Endothelial cell of umbilical vein (primary cell): ENCODE measurements around the gene RTBDN. TPM values are rescaled to one million over a fixed set of nuclear protein-coding genes. Genes with fewer than 3 reads are reported as not detected.
A peak's percentile ranks its signal among the peaks of the same experiment; 100 is the strongest.

Experiments
- BruUV-seq: library from RNA; stranded (reverse); fragments of 400-500 nt; replicated peaks from 2 replicates; lab custom pipeline; 2021; lab: Mats Ljungman, UMichigan
- CTCF ChIA-PET: fragments of 300-600, 350-600 bp; sonication (Branson Sonifier 250); formaldehyde crosslinking; loops from one replicate; lab custom pipeline; 2021; ENCODE audit warnings: antibody characterized with exemption, inconsistent platforms; lab: Charles Lee
- POLR2A ChIA-PET: fragments of 300-600, 350-600 bp; sonication (Branson Sonifier 250); formaldehyde crosslinking; loops from one replicate; lab custom pipeline; 2021; ENCODE audit warnings: antibody characterized with exemption, inconsistent platforms; lab: Charles Lee
- DNase-seq: peaks from one replicate; pipeline ENCODE4 v3.0.0-alpha.2; 2011; ENCODE audit warnings: low read depth, low spot score
- FAIRE-seq: peaks from 2 replicates; lab custom pipeline; 2011; peaks lifted over from hg19 to GRCh38; lab: Jason Lieb, UNC
- H2AFZ ChIP-seq: 2 replicates; pipeline ENCODE4 v1.6.0; 2012; ENCODE audit warnings: low read depth, low read length, control low read depth, inconsistent platforms
- H3K27ac ChIP-seq: 2 replicates; pipeline ENCODE4 v1.5.1; 2011; ENCODE audit warnings: low read depth, mild to moderate bottlenecking, control low read depth, low read length, moderate library complexity; ENCODE audit not compliant: insufficient read depth
- H3K27me3 ChIP-seq, 2 experiments: 2 replicates each; pipeline versions ENCODE4 v1.6.0 to v1.6.1; 2011; ENCODE audit warnings: low read length in 2 of 2, mixed read lengths in 1 of 2; ENCODE audit not compliant: control insufficient read depth in 2 of 2, insufficient read depth in 2 of 2
- H3K36me3 ChIP-seq, 2 experiments: 2 replicates in 1 of 2; 3 replicates in 1 of 2; pipeline ENCODE4 v1.5.1; 2011; ENCODE audit warnings: low read length in 2 of 2, mild to moderate bottlenecking in 1 of 2, moderate library complexity in 1 of 2; ENCODE audit not compliant: control insufficient read depth in 2 of 2, insufficient read depth in 2 of 2; ENCODE audit errors: extremely low read depth in 1 of 2
- H3K4me1 ChIP-seq: 3 replicates; pipeline ENCODE4 v1.5.1; 2011; ENCODE audit warnings: mild to moderate bottlenecking, low read length; ENCODE audit not compliant: control insufficient read depth, insufficient read depth; ENCODE audit errors: extremely low read depth
- H3K4me2 ChIP-seq: 2 replicates; pipeline ENCODE4 v1.6.1; 2011; ENCODE audit warnings: low read length, control low read depth, mixed read lengths; ENCODE audit not compliant: insufficient read depth
- H3K4me3 ChIP-seq, 3 experiments: fragments of 200-600 bp in 1 of 3; sonication (generic), shearing (Covaris generic) in 1 of 3; replicated peaks in 1 of 3; 2 replicates each; pipeline ENCODE4 v1.5.1; 2011 to 2016; ENCODE audit warnings: control low read depth in 3 of 3, low read length in 3 of 3, mild to moderate bottlenecking in 2 of 3, inconsistent platforms in 1 of 3, low read depth in 1 of 3, moderate library complexity in 1 of 3; ENCODE audit not compliant: insufficient read depth in 1 of 3
- H3K79me2 ChIP-seq: 2 replicates; pipeline ENCODE4 v1.6.0; 2012; ENCODE audit warnings: low read length, inconsistent platforms; ENCODE audit not compliant: control insufficient read depth, insufficient read depth
- H3K9ac ChIP-seq: replicated peaks from 2 replicates; pipeline ENCODE3; 2011; ENCODE audit warnings: low read length, control low read depth; ENCODE audit not compliant: insufficient read depth; ENCODE audit errors: extremely low read depth
- H3K9me1 ChIP-seq: replicated peaks from 3 replicates; pipeline ENCODE4 v1.6.0; 2011; ENCODE audit warnings: mild to moderate bottlenecking, low read length; ENCODE audit not compliant: control insufficient read depth, insufficient read depth; ENCODE audit errors: extremely low read depth
- H3K9me3 ChIP-seq: replicated peaks from 2 replicates; pipeline ENCODE4 v1.5.1; 2012; ENCODE audit warnings: low read length, inconsistent platforms; ENCODE audit not compliant: control insufficient read depth, insufficient read depth
- H4K20me1 ChIP-seq: replicated peaks from 2 replicates; pipeline ENCODE3; 2011; ENCODE audit warnings: mild to moderate bottlenecking, low read length; ENCODE audit not compliant: control insufficient read depth, insufficient read depth; ENCODE audit errors: extremely low read depth
- CTCF ChIP-seq, 2 donors: IDR thresholded peaks; 1 replicate in 1 of 2; 2 replicates in 1 of 2; pipeline ENCODE4 v1.5.1; 2011; ENCODE audit warnings: low read length in 2 of 2, mild to moderate bottlenecking in 2 of 2, moderate library complexity in 2 of 2, control low read depth in 1 of 2, inconsistent platforms in 1 of 2, low read depth in 1 of 2; ENCODE audit not compliant: insufficient read depth in 1 of 2; ENCODE audit errors: extremely low read depth in 1 of 2
- EZH2 ChIP-seq: IDR thresholded peaks from 2 replicates; pipeline ENCODE4 v1.6.1; 2012; ENCODE audit warnings: borderline replicate concordance, low read depth, mild to moderate bottlenecking, moderate library complexity, low read length, inconsistent platforms; ENCODE audit not compliant: severe bottlenecking
- FOS ChIP-seq: IDR thresholded peaks from 2 replicates; pipeline ENCODE4 v1.6.1; 2011; ENCODE audit warnings: mild to moderate bottlenecking, low read length, moderate library complexity, borderline replicate concordance; ENCODE audit not compliant: insufficient read depth
- GATA2 ChIP-seq: IDR thresholded peaks from 2 replicates; pipeline ENCODE4 v1.7.0; 2011; ENCODE audit warnings: low read depth, mild to moderate bottlenecking, moderate library complexity, mixed read lengths, low read length; ENCODE audit not compliant: insufficient read length, insufficient read depth
- JUN ChIP-seq: IDR thresholded peaks from 2 replicates; pipeline ENCODE4 v1.6.1; 2011; ENCODE audit warnings: borderline replicate concordance, low read depth; ENCODE audit not compliant: insufficient read length, insufficient read depth
- MAX ChIP-seq: IDR thresholded peaks from 2 replicates; pipeline ENCODE4 v1.6.1; 2011; ENCODE audit not compliant: insufficient read depth, insufficient read length
- MYC ChIP-seq: IDR thresholded peaks from one replicate; pipeline ENCODE4 v1.6.1; 2011; ENCODE audit warnings: mild to moderate bottlenecking, low read depth, low read length
- POLR2A ChIP-seq: IDR thresholded peaks from 2 replicates; pipeline ENCODE4 v1.6.1; 2012; ENCODE audit warnings: low read depth, mild to moderate bottlenecking, control low read depth, low read length
- POLR2AphosphoS5 ChIP-seq: IDR thresholded peaks from 2 replicates; pipeline ENCODE4 v1.6.1; 2012; ENCODE audit warnings: low read depth, mild to moderate bottlenecking, control low read depth, low read length, moderate library complexity; ENCODE audit not compliant: insufficient read depth
- dilution Hi-C: fragments of 300-500 bp; cut with MboI; formaldehyde crosslinking; loops from one replicate; pipeline ENCODE4 v1.15.0; 2019; ENCODE audit warnings: low sequenced_read_pairs; ENCODE audit not compliant: extremely low pct_ligation_motif_present
- intact Hi-C: fragments of 100-400 bp; cut with micrococcal nuclease; formaldehyde crosslinking; loops from one replicate; pipeline ENCODE4 v1.10.0; 2022
- polyA plus RNA-seq, 4 experiments: library from polyadenylated mRNA; depleted of rRNA in 3 of 4; stranded (reverse) in 3 of 4; unstranded in 1 of 4; fragments of >200 nt; gene quantifications; 2 replicates each; pipeline versions ENCODE4 v1.2.1 to v1.2.3, GENCODE V29; 2011 to 2012; ENCODE audit warnings: missing spikeins in 1 of 4
- total RNA-seq: library from RNA; stranded (reverse); gene quantifications from 2 replicates; pipeline ENCODE4 v1.2.3, GENCODE V29; 2021

RTBDN gene
- total and polyA plus RNA-seq, 2 donors (not counting 3 experiments of a cell fraction or from before 2014, with no cell fraction given): not detected

- no TSS peak for BruUV-seq
- no peaks in the 10 kb centered on the region for H3K79me2 ChIP-seq
- peaks cover 28% of the 10 kb centered on the region for H3K4me1 ChIP-seq
- no peaks in the 10 kb centered on the region for H3K9me3 ChIP-seq
- no peak for TF ChIP-seq GATA2
- no peak for TF ChIP-seq FOS
- no peak for DNase-seq
- H3K9me1 ChIP-seq: no peaks in the 10 kb centered on the region
- no peaks in the 10 kb centered on the region for H4K20me1 ChIP-seq
- no peak overlapping the region for H3K4me3 ChIP-seq
- POLR2A ChIA-PET: no interaction called here
- no peaks in the 10 kb centered on the region for H3K36me3 ChIP-seq
- intact Hi-C loops (loop anchor here (10.0 kb wide), 1 partner anchor 149 kb away; the partner anchor contains the start of genes CALR and FARSA), dilution Hi-C loops (no loop called here)
- H2AFZ ChIP-seq: peak overlapping the region; percentile 7
- no peaks in the 10 kb centered on the region for H3K27me3 ChIP-seq
- FAIRE-seq: no peak
- H3K9ac ChIP-seq: no peak overlapping the region
- CTCF ChIA-PET: interaction anchor here (1.0 to 4.7 kb wide), 3 partner anchors 8 to 62 kb away, joined by 3 to 48 read pairs (median 3); no protein-coding TSS in a partner anchor
- H3K27ac ChIP-seq: no peak overlapping the region
- H3K4me2 ChIP-seq: no peak overlapping the region
Observed at GRCh38 chr19:12785431-12786031, 48.8 kb downstream of the RTBDN start.

GRCh38 chr19:12784871-12785430, 49.4 kb downstream of the RTBDN start:
- Histone ChIP-seq H3K27me3 (no peaks in the 10 kb centered on the region), H2AFZ (no peak overlapping the region), H3K4me3 (no peak overlapping the region), H3K36me3 (no peaks in the 10 kb centered on the region), H3K4me1 (peaks cover 23% of the 10 kb centered on the region), H3K9me1 (no peaks in the 10 kb centered on the region), H3K79me2 (no peaks in the 10 kb centered on the region), H4K20me1 (no peaks in the 10 kb centered on the region), H3K9ac (no peak overlapping the region), H3K4me2 (no peak overlapping the region), H3K9me3 (no peaks in the 10 kb centered on the region), H3K27ac (no peak overlapping the region)
- ChIA-PET POLR2A (no interaction called here), CTCF (interaction anchor here (1.0 to 4.7 kb wide), 2 partner anchors 7 to 63 kb away, joined by 3 to 48 read pairs; no protein-coding TSS in a partner anchor)
- DNase-seq: no peak
- TF ChIP-seq CTCF (IDR thresholded peaks at IDR 0.05; ENCODE audit: extremely low read depth in 1 of 2, insufficient read depth in 1 of 2, low read depth in 1 of 2, low read length in 2 of 2): no peak
- TF ChIP-seq POLR2AphosphoS5: no peak
- TF ChIP-seq MYC: no peak
- no peak for TF ChIP-seq EZH2
- no peak for TF ChIP-seq GATA2
- TF ChIP-seq POLR2A: no peak
- TF ChIP-seq FOS: no peak
- TF ChIP-seq JUN: no peak
- TF ChIP-seq MAX: no peak
- dilution Hi-C loops (no loop called here), intact Hi-C loops (loop anchor here (10.0 kb wide), 1 partner anchor 150 kb away; the partner anchor contains the start of genes CALR and FARSA)
- no TSS peak for BruUV-seq
- no peak for FAIRE-seq
